ENCODE measurements around the gene DAP.
A peak's percentile ranks its signal among the peaks of the same experiment; 100 is the strongest.

Gene DAP

DNA sequence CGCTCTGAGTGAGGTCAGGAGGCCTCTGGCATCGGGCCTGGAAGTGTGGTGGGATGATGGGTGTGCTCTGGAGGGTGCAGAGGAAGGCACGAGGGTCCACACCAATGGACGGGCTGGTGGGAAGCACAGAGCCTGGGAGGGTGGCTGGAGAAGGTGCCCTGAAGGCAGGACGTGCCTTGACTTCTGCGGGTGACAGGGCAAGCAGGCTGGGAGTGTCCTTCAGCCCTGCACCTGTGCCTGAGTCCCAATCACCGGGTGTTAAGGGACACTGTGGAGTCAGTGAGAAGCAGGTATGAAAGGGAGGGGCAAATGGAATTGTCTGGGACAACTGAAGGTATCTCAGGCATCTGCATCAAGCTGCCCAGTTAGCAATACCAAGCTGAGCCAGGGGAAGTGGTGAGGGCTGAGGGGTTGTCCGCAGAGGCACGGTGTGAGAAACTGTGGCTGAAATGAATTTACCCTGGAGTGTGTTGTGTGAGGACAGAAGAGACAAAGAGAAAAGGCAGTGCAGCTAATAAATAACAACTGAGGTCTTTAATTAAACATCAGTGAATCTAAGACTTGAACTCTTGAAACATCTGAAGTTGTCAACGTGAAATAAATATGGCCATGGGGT is 50.4 kb downstream of the DAP start:
- DNase-seq (ENCODE audit: low read depth in 2 of 2) = no peak

DNA sequence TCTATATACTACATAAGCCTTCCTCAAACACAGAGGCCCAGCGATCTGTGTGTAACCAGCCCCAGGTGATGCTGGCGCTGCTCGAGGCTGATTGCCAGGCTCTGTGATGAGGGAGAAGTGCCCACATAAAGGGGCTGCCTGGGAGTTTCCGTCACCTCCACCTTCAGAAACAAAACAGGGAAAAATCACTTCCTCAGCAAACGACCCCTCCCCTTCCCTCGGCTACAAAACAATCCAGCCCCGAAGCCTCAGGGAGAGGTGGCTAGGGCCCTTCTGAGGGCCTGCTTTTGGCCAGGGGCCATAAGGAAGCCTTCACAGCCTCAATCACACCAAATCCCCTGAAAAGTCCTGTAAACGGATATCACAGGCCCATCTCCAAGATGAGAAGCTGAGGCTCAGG is 51.1 kb downstream of the DAP start:
- no peak for DNase-seq (ENCODE audit: low read depth in 2 of 2)

DNA sequence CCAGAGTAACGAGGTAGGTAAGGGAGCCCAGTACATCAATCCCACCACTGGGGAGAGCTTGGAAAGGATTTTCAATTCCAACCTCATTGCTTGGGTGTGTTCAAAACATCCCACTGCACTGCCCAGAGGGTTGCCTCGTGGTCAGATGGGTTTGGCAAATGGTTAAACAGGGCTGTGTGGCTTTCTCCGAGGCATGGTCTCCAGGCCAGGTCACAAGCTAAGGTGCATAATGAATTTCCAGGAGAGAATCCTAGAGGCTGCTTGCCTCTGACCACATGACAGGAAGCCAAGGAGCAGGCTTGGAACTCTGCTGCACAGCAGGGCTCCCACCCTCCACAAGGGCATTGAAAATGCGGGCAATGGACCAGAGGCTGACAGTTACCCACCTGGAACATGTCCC is 51.6 kb downstream of the DAP start:
- no peak for DNase-seq (ENCODE audit: low read depth in 2 of 2)

DNA sequence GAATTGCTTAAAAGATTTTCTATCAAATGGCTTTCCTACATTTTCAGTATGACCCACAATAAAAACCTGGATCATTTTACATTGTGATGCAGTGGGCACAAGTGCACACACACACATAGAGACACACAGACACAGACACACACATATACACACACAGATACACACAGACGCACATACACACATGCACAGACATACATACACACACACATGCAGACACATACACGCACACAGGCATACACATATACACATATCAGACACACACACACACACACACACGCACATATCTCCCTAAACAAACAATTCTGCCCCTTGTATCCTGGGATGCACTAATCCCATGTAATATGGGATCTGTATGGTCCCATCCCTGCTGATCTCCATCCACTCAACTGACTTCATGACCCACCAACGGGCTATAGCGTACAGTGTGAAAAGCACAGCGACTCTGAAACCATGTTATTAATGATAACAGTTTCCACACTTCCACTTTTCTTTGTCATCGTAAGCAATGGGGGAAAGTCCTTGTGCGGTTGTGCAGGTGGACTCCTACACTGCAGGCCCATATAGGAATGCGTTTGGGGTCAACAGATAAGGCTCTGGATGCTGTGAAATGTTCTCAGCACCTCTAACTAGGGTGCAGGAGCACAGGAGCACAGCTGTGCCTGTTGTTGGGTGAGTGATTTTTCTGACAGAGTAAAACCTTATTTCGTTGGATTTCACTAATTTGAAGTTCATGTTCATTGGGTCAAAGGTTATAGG is 52.7 kb downstream of the DAP start:
- DNase-seq (ENCODE audit: low read depth in 2 of 2) = no peak

DNA sequence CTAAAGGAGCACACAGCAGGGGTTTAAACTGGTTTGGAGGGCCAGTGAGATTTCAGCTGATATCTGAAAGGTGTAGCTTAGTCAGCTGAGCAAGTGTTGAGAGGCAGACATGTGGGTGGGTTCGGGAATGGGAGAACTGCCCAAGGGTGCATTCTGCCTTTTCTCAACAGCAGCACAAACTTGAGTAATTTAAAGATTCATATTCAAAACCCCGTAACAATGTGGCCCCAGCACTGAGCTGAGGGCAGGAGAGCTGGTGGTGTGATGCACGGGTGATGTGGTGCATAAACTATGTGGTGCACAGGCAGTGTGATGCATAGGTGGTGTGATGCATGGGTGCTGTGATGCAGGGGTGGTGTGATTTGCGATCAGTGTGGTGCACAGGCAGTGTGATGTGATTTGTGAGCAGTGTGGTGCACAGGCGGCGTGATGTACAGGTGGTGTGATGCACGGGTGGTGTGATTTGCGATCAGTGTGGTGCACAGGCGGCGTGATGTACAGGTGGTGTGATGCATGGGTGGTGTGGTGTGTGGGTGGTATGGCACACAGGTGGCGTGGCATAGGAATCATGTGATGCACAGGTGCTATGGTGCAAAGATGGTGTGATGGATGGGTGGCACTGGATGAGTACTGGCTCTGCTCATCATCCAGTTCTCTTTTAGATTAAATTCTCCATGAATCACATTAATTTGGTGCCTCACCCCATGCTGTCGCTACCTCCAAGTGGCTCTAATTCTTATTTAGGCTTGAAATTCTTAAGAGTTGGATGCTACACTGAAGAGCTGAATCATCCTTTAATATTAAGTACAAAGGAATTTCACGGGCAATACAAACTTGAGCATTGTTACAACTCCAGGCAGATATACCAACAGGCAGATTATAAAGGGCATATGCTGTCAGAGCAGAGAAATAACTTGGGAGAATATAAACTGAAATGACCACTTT is 53.6 kb downstream of the DAP start:
- no peak for DNase-seq (ENCODE audit: low read depth in 2 of 2)

DNA sequence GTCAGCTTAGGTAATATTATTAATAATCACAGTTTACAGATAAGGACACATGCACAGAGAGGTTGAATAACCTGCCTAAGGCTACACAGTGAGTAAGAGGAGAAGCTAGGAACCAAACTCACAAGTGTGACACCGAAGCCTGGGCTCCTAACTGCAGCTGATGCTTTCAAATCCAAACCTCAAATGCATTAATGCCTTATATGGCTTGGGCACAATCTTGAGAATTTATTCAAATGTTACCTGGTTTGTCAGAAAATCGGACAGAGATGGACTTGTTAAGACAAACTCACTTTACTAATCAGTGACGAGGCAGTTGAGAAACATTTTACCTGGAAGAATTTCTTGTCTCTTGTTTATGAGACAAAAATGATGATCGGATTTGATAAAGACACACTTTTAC is 54.7 kb downstream of the DAP start:
- DNase-seq (ENCODE audit: low read depth in 2 of 2) = no peak

DNA sequence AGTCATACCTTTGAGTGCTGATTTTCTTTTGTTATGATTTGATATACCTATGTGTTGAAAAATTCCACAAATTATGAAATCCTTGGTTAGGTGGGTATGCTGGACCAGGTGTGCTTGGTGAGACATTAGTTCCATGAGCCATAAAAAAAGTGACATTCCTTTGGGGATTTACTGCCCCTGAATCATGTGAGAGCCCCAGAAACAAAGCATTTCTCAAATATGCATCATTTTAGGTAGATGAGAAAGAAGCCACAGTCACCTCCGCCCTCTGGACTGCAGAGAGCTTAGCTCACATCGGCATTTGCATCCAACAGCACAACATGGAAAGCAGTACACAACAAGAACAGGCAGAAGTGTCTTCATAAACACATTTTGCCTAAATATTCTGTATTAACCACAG is 55.3 kb downstream of the DAP start:
- no peak for DNase-seq (ENCODE audit: low read depth in 2 of 2)

DNA sequence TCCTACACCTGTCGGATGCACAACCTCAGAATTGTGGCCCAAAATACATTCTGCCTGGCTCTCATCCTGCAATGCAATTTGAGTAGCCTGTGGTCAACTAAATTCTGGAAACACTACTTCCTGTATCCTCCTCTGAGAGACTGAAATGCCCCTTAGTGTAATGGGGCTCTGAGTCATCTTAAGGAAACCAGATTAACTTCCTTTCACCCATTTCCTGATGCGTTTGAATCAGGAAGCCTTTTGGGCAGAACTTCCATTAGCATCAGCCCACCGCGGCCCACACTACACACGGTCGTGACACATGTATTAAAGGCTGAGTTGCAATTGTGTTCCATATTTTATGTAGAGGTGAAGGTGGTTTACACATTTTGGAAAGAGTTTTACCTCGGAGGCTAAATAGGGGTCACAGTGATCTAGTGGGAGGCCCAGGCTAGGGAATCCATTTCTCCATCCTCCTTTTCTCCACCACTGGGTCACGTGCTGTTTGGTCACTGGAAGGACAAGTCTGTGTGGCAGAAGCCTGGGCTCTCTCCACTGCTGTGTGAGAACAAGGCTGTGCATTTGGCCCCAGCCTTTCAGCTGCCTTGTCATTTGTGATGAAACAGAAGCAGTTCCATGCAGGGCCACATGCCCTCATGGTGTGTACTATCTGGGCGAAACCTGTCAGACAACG is 55.9 kb downstream of the DAP start:
- no peak for DNase-seq (ENCODE audit: low read depth in 2 of 2)

DNA sequence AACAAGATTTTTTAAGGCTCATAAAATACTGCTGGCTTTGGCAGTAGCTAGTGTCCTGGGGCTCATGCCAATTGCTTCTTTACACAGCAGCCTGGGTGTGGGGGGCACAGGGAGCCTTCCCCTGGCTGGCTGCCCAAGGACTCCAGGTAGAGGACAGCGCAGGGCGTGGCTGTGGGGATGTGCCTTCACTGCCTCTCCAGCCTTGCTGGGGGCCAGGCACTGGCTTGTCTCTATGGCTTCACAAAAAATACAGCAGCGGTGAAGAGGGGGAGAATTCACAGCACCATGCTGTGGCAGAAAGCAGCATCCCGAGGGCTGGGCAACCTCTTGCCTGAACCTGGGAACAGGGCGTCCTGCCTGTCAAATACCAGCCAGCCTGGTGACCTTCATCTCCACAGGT is 57.4 kb downstream of the DAP start:
- DNase-seq (ENCODE audit: low read depth in 2 of 2) = no peak

DNA sequence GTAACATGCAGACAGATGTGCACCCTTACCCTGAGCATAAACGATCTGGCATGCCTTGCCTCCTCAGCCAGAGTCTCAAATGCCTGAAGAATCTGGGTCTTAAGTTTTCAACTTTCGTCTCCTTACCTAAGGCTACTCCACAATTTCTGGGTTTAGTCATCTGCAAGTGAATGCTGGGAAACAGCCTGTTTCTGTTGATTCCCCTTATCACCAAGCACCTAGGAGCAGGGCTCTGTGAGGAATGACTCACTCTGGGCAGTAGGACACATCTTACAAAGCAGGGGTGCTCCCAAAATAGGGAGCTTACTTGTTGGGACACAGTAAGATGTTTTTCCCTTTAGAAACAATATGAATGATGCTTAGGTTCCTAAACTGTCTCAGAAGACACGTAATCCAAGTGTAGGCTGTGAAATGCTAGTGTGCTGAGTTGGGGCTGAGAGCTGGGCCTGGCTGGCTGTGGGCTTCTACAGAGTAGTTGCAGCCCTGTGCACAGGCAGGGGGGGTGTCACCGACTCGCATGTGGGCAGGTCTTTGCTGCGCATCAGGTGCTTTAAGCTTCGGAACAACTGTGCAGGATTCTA is 58.0 kb downstream of the DAP start:
- DNase-seq (ENCODE audit: low read depth in 2 of 2) = no peak

DNA sequence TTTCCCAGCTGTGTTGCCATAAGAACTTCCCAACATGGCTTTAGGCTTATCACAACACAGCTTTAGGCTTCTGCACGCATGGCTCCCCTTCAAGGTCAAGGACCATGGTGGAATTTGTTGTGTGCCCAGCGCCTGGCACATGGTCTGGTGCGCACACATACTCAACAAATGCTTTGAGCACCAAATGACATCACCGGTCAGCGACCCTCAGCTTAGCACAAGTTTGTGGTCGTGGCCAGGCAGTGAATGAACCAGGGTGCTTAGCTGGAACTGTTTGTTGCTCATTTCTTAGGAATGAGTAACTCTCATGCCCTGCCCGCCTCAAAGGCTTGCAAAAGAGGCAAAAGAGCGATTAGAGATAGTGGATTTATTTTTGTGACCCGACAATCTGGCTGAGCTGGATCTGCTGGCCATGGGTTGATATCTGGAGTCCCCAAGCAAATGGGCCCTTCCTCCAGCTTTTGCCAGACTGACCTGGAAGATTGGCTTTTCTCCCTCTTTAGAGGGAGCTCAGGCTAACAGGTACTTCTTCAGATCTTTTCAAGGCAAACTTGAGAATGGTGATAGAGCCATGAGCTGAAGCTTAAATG is 58.9 kb downstream of the DAP start:
- no peak for DNase-seq (ENCODE audit: low read depth in 2 of 2)

DNA sequence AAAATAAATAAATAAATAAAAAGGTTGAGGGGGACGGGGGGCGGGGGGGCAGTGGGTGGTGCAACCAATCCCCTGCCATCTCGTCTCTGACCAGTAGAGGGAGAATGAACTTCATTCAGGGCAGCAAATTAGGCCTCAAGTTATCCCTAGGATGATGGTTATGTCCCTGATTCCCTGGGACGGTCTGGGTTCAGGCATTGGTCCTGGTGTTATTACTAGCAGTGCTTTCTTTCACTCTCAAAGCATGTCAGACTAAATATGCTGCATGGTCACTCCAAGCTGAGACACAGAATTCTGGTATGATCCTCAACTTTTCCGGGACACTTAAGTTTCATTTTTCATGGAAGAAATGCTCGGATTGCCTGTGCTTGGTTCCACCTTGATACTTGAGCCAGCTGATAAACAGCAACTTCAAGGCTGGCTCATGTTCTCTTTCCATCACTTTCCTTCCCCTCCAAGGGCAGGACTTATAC is 59.4 kb downstream of the DAP start:
- no peak for DNase-seq (ENCODE audit: low read depth in 2 of 2)

DNA sequence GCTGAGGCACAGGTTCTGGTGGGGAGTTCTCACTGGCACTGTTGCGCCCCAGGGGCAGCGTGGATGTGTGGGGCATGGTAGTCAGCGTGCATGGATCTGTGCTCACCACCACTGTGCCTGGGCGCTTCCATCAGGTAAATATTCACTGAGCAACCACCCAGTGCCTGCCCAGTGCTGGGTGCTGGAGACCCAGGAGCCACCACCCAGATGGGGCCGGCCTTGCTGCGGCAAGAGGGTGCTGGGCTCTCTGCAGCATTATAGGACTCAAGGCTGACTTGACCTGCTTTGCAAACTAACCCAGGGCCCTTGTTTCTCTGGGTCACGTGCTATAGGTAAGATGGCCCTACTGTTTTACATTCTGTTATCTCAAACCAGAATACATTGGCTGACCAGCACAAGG is 60.5 kb downstream of the DAP start:
- DNase-seq (ENCODE audit: low read depth in 2 of 2) = no peak

DNA sequence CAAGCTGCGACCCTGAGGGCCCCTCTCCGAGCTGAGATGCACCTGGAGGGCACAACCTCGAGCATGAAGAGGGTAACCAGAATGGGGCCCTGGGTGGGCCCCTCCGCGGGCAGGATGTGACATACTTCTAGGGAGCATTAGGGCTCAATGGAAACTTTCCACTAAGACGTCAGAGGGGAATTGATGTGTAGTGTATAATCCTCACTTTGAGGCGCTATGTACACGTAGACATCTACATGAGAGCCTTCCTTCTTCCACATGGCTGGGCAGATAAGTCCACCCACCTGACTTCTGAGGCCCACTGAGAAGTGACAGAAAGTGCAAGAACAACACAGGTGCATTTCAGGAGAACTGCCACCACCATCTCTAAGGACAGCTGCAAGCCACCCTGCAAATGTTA is 61.0 kb downstream of the DAP start:
- DNase-seq (ENCODE audit: low read depth in 2 of 2) = no peak

DNA sequence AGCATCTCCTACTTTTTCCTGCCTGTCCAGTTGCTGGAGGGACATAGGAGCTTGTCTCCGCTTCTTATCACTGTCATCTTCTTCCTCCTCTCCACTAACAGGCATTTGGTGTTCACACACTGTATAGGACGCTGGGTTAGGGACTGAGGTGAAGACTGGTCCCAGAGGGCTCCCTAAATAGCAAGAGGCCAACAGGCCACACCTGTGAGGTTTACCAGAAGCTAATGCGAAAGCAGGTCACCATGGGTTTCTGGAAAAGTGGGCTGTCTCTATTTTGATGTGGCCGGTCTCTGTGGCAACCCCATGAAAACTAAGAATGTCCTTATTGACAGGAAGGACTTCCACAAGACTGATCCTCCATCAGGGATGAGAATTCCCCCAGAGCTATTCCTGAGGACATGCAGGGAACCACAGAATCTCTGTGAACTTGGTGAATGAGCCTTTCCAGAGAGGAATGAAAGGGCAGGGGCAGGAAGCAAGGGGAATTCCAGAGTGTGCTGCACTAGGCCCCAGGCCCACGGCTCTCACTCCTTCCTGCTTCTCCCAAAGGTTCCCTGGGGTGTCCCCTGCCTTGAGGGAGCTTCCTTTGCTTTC is 61.7 kb downstream of the DAP start:
- DNase-seq (ENCODE audit: low read depth in 2 of 2) = no peak

DNA sequence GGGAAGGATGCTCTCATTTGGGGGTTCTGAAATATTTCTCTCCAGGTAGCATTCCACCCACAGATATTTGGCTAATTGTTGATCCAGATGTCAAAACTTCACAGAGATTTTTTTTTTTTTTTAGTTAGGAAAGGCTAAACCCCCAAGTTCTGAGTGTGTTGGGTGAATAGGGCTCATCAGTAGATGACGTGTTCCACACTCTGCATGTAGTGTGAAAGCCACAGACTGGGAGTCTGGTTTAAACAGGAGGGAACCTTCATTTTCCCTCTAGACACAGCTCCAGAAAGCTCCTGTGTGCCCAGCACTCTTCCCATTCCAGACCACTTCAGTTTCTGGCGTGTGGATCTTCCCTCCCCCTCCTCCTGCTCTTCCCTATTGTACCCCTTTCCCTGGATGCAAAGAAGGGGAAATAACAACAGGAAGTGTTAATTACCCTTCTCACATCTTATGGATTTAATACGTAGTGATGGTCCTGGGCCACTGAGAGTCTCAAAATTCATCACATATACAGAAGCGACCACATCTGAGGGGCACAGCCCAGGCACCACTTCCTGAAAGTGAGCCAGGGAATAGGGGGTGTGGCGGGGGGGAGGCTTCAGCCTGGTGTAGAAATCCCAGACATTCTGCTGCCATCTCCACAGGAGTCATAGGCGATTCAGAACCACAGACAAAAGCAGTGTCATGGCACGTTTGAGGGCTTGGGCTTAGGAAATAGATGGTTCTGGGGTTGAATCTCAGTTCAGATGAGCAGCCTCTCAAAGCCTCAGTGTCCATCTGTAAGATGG is 65.1 kb downstream of the DAP start:
- no peak for DNase-seq (ENCODE audit: low read depth in 2 of 2)

DNA sequence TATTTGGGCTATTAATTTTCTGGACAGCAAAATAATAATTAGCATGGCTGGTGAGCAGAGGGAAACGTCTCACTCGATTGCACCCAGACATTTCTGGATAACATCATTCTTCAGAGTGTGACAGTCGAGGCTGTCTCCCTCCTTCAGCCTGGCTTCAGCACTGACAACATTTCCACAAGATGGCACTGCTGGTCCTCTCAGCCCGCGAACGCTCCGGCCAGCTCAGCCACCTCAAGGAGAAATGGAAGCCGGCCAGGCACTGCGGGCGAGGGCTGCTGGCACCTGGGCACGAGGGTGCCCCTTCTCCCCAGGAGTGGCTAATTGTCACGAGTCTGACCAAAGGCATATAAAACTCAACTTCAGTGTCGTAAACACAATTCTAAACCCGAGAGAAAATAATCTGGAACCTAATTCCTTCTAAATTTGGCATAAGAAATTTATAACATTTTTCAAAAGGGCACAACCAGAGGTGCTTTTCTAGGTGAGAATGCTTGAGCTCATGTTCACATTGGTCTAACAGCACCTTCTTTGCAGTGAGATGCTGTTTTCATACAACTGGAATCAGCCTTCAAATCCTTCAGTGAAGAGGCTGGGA is 65.9 kb downstream of the DAP start:
- no peak for DNase-seq (ENCODE audit: low read depth in 2 of 2)

DNA sequence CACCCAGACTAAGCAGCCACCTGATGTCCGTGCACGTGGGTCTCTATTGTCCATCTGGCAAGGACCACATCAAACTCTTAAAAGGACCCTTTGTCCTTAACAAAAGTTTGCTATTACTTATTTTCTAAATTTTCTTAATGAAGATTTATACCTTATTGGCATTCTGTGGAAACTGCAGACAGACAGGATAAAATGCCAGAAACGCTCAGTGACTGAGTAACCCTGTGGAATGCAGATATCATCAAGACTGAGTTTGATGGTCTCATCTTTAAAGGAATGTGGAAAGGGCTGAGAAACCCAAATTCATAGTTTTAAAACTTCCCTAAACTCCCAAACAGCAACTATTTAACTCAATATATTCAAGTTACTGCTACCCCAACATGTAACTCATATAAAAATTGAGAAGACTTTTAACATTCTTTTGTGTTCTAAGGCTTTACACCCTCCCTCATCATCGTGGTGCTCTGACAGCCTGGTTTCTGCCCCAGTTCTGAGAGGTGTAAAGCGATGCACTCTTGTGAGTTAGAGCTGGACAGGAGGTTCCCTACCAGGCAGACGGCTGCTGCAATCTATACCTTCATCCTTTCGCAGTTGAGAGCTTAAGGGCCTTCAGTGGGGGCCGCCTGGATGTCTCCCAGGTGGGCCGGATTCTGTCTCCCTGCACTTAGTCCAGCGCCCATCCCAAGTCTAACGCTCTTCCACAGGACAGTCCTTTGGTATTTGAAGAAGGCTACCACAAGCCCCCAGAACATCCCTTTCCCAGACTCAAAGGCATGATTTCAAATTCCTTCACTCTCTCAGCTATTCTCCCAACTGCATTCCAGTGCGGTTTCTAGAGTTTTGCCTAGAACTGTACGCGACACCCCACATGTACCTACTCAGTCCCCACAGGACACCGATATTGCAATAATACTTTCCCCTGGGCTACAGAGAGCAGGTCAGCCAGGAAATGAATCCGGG is 68.9 kb downstream of the DAP start:
- peak; percentile 67 to 68 for DNase-seq (ENCODE audit: low read depth in 2 of 2)

Data from fibroblast of skin of left biceps (primary cell).